AG04449 (cell line): ENCODE measurements around the gene GSTA5.
A peak's percentile ranks its signal among the peaks of the same experiment; 100 is the strongest.
"Not testable (repeated sequence)": the region's sequence is repeated elsewhere in the genome, so short reads cannot be mapped to it uniquely, and the experiment has no call there.

ENCODE experiments used
- CTCF ChIA-PET: fragments of 350-600 bp; formaldehyde crosslinking; extraction: SDS; loops from one replicate; lab custom pipeline; 2021; ENCODE audit warnings: antibody characterized with exemption; lab: Yijun Ruan, JAX
- POLR2A ChIA-PET: fragments of 400-600, 350-600 bp; formaldehyde crosslinking; extraction: SDS; loops from one replicate; lab custom pipeline; 2020; ENCODE audit warnings: antibody characterized with exemption, inconsistent platforms; lab: Yijun Ruan, JAX
- DNase-seq: peaks from one replicate; pipeline ENCODE4 v3.0.0-alpha.2; 2010; ENCODE audit warnings: low read depth, low spot score
- H3K4me3 ChIP-seq: 2 replicates; pipeline ENCODE4 v1.5.1; 2011; ENCODE audit warnings: low read depth, mild to moderate bottlenecking, control low read depth, low read length
- CTCF ChIP-seq: IDR thresholded peaks from one replicate; pipeline ENCODE4 v1.5.1; 2011; ENCODE audit warnings: mild to moderate bottlenecking, moderate library complexity, low read length, control low read depth, inconsistent platforms; ENCODE audit not compliant: insufficient read depth; ENCODE audit errors: missing control alignments

Gene GSTA5

GRCh38 chr6:52802806-52803205, 37.8 kb downstream of the GSTA5 start:
- H3K4me3 ChIP-seq: no peak overlapping the region
- no peak for DNase-seq
- no peak for TF ChIP-seq CTCF
- ChIA-PET CTCF (interaction anchor here (2.4 kb wide), 1 partner anchor 13 kb away, joined by 9 read pairs; no protein-coding TSS in a partner anchor), POLR2A (no interaction called here)

- DNase-seq: no peak
- ChIA-PET CTCF (interaction anchor here (1.2 to 2.4 kb wide), 2 partner anchors 14 to 67 kb away, joined by 3 to 9 read pairs; no protein-coding TSS in a partner anchor), POLR2A (no interaction called here)
- no peak for TF ChIP-seq CTCF
- no peak overlapping the region for H3K4me3 ChIP-seq
Measured at GRCh38 chr6:52801188-52801841, 39.3 kb downstream of the GSTA5 start.

GRCh38 chr6:52799272-52799671, 41.3 kb downstream of the GSTA5 start:
- CTCF ChIA-PET, POLR2A ChIA-PET, H3K4me3 ChIP-seq: not testable (repeated sequence)
- peak; percentile 45 for DNase-seq

DNA sequence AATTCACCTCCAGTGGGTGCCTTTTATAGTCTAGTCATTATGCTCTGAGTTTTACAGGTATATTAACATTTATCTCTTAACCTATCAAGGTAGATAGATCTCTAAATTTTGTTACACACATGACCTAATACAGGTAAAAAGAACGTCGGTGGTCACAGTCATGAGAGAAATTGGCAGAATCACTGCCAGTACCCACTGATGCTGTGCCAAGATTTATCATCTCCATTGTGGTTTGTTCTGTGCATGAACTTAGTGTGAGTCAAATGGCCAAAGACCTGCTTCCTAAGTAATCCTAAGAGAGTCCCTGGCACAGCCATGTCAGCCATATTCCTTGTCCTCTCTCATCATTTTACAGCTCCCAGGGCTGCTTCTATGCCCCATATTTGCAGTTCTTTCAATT, 46.2 kb downstream of the GSTA5 start:
- H3K4me3 ChIP-seq, POLR2A ChIA-PET, CTCF ChIA-PET, DNase-seq: not testable (repeated sequence)

GRCh38 chr6:52790861-52791260, 49.8 kb downstream of the GSTA5 start:
- no peak overlapping the region for H3K4me3 ChIP-seq
- POLR2A ChIA-PET: no interaction called here
- no peak for DNase-seq
- no peak for TF ChIP-seq CTCF
- CTCF ChIA-PET: no interaction called here

DNA sequence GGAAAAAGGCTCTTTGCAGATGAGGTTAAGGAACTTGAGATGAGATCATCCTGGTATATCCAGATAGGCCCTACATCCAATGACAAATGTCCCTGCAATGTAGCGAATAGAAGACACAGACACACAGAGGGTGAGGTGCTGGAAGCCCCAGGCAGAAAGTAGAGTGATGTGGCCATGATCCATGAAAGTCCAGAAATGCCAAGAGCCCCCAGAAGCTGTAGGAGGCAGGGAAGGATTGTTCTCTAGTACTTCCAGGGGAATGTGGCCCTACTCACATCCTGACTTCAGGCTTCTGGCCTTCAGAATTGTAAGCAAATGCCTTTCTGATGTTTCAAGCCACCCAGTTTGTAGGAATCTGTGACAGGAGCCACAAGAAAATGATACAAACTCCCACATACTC, 51.0 kb downstream of the GSTA5 start:
- CTCF ChIA-PET, DNase-seq, H3K4me3 ChIP-seq: not testable (repeated sequence)
- POLR2A ChIA-PET: interaction anchor here (0.7 kb wide), 1 partner anchor 124 kb away, joined by 4 read pairs; no protein-coding TSS in a partner anchor

- ChIA-PET POLR2A (no interaction called here), CTCF (no interaction called here)
- H3K4me3 ChIP-seq: no peak overlapping the region
- no peak for DNase-seq
- TF ChIP-seq CTCF: no peak
Measured at GRCh38 chr6:52788478-52788877, 52.1 kb downstream of the GSTA5 start.

DNA sequence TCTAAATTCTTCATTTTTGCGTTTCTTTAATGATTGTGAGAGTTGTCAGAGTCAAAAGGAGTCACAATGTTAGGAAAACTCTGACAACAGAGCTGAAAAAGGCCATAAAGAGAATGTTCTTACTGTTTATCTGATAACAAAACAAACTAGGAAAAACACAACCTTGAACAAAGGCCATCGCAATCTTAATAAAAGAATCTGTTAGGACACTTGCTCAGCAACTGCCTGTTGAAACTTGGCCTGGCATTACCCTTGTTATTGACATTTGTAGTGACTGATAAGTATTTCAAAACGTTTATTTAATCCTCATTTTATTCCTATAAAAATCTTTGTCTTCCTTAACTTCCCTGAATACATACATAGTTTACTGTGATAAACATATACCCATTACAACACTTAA, 52.7 kb downstream of the GSTA5 start:
- POLR2A ChIA-PET: no interaction called here
- no peak for DNase-seq
- CTCF ChIA-PET: no interaction called here
- H3K4me3 ChIP-seq: no peak overlapping the region
- TF ChIP-seq CTCF: no peak
